Measurements from ENCODE around the gene RPUSD1.

DNA sequence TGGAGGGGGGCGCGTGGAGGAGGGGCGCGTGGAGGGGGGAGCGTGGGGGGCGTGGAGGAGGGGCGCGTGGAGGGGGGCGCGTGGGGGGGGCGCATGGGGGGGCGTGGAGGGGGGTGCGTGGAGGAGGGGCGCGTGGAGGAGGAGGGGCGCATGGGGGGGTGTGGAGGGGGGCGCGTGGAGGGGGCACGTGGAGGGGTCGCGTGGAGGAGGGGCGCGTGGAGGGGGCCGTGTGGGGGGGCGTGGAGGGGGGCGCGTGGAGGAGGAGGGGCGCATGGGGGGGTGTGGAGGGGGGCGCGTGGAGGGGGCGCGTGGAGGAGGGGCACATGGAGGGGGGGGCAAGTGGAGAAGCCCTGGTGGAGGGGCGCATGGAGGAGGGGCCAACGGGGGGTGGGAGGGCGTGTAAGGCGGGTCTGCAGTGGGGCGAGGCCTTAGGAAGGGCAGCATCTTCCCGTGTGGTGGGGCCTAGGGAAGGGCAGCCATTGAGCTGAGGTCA lies 20.4 kb downstream of the RPUSD1 start:
- TF ChIP-seq, protein P1, sequence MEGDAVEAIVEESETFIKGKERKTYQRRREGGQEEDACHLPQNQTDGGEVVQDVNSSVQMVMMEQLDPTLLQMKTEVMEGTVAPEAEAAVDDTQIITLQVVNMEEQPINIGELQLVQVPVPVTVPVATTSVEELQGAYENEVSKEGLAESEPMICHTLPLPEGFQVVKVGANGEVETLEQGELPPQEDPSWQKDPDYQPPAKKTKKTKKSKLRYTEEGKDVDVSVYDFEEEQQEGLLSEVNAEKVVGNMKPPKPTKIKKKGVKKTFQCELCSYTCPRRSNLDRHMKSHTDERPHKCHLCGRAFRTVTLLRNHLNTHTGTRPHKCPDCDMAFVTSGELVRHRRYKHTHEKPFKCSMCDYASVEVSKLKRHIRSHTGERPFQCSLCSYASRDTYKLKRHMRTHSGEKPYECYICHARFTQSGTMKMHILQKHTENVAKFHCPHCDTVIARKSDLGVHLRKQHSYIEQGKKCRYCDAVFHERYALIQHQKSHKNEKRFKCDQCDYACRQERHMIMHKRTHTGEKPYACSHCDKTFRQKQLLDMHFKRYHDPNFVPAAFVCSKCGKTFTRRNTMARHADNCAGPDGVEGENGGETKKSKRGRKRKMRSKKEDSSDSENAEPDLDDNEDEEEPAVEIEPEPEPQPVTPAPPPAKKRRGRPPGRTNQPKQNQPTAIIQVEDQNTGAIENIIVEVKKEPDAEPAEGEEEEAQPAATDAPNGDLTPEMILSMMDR (IDR thresholded peaks at IDR 0.05), result no peak
- no peak for TF ChIP-seq POLR2A (IDR thresholded peaks at IDR 0.05)
